Stomach (tissue), 4 donors: ENCODE results near the gene ESR1.
"Not testable (repeated sequence)": the region's sequence is repeated elsewhere in the genome, so short reads cannot be mapped to it uniquely, and the experiment has no call there.

ENCODE experiments used
- POLR2A ChIP-seq, 4 donors: fragments of 450-650 bp; IDR thresholded peaks; one replicate each; pipeline ENCODE4 v1.6.1; 2016; ENCODE audit warnings: antibody characterized with exemption in 4 of 4, control low read depth in 2 of 4, mild to moderate bottlenecking in 1 of 4, moderate library complexity in 1 of 4
- POLR2AphosphoS5 ChIP-seq, 3 donors: sonication (generic); formaldehyde crosslinking; IDR thresholded peaks; one replicate each; pipeline ENCODE4 v1.6.1; 2016; ENCODE audit warnings: antibody characterized with exemption in 3 of 3
- TF ChIP-seq, protein P1 (sequence below), 7 experiments: fragments of 450-650 bp in 4 of 7; fragments of 200-600 bp in 3 of 7; sonication (generic) in 3 of 7; IDR thresholded peaks; one replicate each; pipeline ENCODE4 v1.5.1; 2016 to 2019; ENCODE audit warnings: antibody characterized with exemption in 7 of 7, control low read depth in 2 of 7, mild to moderate bottlenecking in 1 of 7

- TF ChIP-seq, protein P1, sequence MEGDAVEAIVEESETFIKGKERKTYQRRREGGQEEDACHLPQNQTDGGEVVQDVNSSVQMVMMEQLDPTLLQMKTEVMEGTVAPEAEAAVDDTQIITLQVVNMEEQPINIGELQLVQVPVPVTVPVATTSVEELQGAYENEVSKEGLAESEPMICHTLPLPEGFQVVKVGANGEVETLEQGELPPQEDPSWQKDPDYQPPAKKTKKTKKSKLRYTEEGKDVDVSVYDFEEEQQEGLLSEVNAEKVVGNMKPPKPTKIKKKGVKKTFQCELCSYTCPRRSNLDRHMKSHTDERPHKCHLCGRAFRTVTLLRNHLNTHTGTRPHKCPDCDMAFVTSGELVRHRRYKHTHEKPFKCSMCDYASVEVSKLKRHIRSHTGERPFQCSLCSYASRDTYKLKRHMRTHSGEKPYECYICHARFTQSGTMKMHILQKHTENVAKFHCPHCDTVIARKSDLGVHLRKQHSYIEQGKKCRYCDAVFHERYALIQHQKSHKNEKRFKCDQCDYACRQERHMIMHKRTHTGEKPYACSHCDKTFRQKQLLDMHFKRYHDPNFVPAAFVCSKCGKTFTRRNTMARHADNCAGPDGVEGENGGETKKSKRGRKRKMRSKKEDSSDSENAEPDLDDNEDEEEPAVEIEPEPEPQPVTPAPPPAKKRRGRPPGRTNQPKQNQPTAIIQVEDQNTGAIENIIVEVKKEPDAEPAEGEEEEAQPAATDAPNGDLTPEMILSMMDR (IDR thresholded peaks at IDR 0.05) = not testable (repeated sequence)
- TF ChIP-seq POLR2AphosphoS5, POLR2A (IDR thresholded peaks at IDR 0.05): not testable (repeated sequence)
Observed at GRCh38 chr6:152138344-152138743, 330.9 kb downstream of the ESR1 start.
